ENCODE measurements around the gene MTFMT.

GRCh38 chr15:65066001-65066634 lies 36.7 kb upstream of the MTFMT start:
- no peak for TF ChIP-seq TGIF2 (CRISPR knock-in tag; IDR thresholded peaks at IDR 0.05)
- no peak for TF ChIP-seq NR3C1 (CRISPR knock-in tag; IDR thresholded peaks at IDR 0.05)
- no peak for TF ChIP-seq ZNF776 (CRISPR knock-in tag; IDR thresholded peaks at IDR 0.05)
- TF ChIP-seq SUZ12 (IDR thresholded peaks at IDR 0.05; ENCODE audit: low read depth, low read length), result no peak
- TF ChIP-seq CTCF (CRISPR knock-in tag; IDR thresholded peaks at IDR 0.05), result no peak
- TF ChIP-seq TCF12 (IDR thresholded peaks at IDR 0.05), result no peak
- no peak for TF ChIP-seq TCF12 (CRISPR knock-in tag; IDR thresholded peaks at IDR 0.05)
- TF ChIP-seq ZNF24 (IDR thresholded peaks at IDR 0.05), result no peak
- no peak for TF ChIP-seq NCOA5 (CRISPR knock-in tag; IDR thresholded peaks at IDR 0.05)
- TF ChIP-seq CBFB (CRISPR knock-in tag; IDR thresholded peaks at IDR 0.05), result no peak
- no peak for TF ChIP-seq SMC3 (IDR thresholded peaks at IDR 0.05; ENCODE audit: low read length)
